SH-SY5Y (cell line): ENCODE data around the gene MEIOC.

ENCODE experiments used
- GATA2 ChIP-seq: IDR thresholded peaks from 2 replicates; pipeline ENCODE4 v1.6.1; 2011; ENCODE audit warnings: mild to moderate bottlenecking, low read depth, low read length
- GATA3 ChIP-seq: IDR thresholded peaks from 2 replicates; pipeline ENCODE4 v1.6.1; 2011; ENCODE audit warnings: low read depth, mild to moderate bottlenecking, low read length, moderate library complexity

Gene MEIOC

GRCh38 chr17:44633998-44634397 lies 22.3 kb upstream of the MEIOC start:
- TF ChIP-seq GATA3 (no peak), GATA2 (no peak)

GRCh38 chr17:44636562-44636961 lies 19.7 kb upstream of the MEIOC start:
- TF ChIP-seq GATA2 (no peak), GATA3 (no peak)

GRCh38 chr17:44637066-44637465 lies 19.2 kb upstream of the MEIOC start:
- no peak for TF ChIP-seq GATA3
- no peak for TF ChIP-seq GATA2

- TF ChIP-seq GATA3: no peak
- TF ChIP-seq GATA2: no peak
Observed at GRCh38 chr17:44642834-44643233, 13.4 kb upstream of the MEIOC start.

- TF ChIP-seq GATA3 (no peak), GATA2 (no peak)
Observed at GRCh38 chr17:44645341-44645740, 10.9 kb upstream of the MEIOC start.

GRCh38 chr17:44646280-44646679 lies 10.0 kb upstream of the MEIOC start:
- no peak for TF ChIP-seq GATA2
- no peak for TF ChIP-seq GATA3

- TF ChIP-seq GATA2: no peak
- TF ChIP-seq GATA3: no peak
Observed at GRCh38 chr17:44647736-44648135, 8.5 kb upstream of the MEIOC start.

GRCh38 chr17:44648963-44649362 lies 7.3 kb upstream of the MEIOC start:
- TF ChIP-seq GATA2: no peak
- no peak for TF ChIP-seq GATA3

GRCh38 chr17:44651228-44651627 lies 5.0 kb upstream of the MEIOC start:
- TF ChIP-seq GATA3 (no peak), GATA2 (no peak)

- TF ChIP-seq GATA2 (no peak), GATA3 (no peak)
Observed at GRCh38 chr17:44652727-44653126, 3.5 kb upstream of the MEIOC start.

GRCh38 chr17:44653384-44653783 lies 2.9 kb upstream of the MEIOC start:
- TF ChIP-seq GATA3 (no peak), GATA2 (no peak)

GRCh38 chr17:44653954-44654353 lies 2.3 kb upstream of the MEIOC start:
- TF ChIP-seq GATA2 (no peak), GATA3 (no peak)

GRCh38 chr17:44661835-44662234 lies 5.6 kb downstream of the MEIOC start:
- TF ChIP-seq GATA2: no peak
- no peak for TF ChIP-seq GATA3

- TF ChIP-seq GATA2: no peak
- TF ChIP-seq GATA3: no peak
Observed at GRCh38 chr17:44663095-44663494, 6.8 kb downstream of the MEIOC start.

- TF ChIP-seq GATA3: no peak; the same call in 1 of the 2 replicates
- no peak for TF ChIP-seq GATA2
Observed at GRCh38 chr17:44664867-44665266, 8.6 kb downstream of the MEIOC start.

- TF ChIP-seq GATA3 (no peak), GATA2 (no peak)
Observed at GRCh38 chr17:44666006-44666405, 9.7 kb downstream of the MEIOC start.
